Superior temporal gyrus (tissue), 1 donor: ENCODE results near the gene ABCD1.
"Not testable (repeated sequence)": the region's sequence is repeated elsewhere in the genome, so short reads cannot be mapped to it uniquely, and the experiment has no call there.

Experiments used
- DNase-seq: peaks from one replicate; pipeline ENCODE4 v3.0.0-alpha.2; 2016; ENCODE audit errors: extremely low spot score

ABCD1 gene

DNA sequence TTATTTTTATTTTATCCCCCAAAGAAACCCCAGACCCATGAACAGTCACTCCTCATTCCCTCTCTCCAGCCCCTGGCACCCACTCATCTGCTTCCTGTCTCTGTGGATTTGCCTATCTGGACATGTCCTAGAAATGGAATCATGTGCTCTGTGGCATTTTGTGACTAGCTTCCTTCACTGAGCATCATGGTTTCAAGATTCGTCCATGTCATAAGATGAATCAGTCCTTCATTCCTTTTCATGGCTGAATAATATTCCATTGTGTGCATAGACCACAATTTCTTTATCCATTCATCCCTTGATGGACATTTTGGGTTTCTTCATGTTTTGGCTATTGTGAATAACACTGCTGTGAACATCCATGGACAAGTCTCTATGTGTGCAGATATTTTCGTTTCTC is 10.2 kb downstream of the ABCD1 start:
- DNase-seq = no peak

DNA sequence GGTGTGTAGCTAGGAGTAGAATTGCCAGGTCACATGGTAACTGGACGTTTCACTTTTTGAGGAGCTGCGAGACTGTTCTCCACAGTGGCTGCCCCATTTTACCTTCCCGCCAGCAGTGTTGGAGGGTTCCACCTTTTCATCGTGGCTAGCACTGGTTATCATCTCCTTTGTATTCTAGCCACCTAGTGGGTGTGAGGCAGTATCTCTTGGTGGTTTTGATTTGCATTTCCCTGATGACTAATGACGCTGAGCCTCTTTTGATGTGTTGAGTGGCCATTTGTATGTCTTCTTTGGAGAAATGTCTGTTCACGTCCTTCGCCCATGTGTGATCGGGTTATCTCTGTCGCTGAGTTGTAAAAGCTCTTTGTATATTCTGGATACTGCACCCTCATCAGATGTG is 10.6 kb downstream of the ABCD1 start:
- no peak for DNase-seq

DNA sequence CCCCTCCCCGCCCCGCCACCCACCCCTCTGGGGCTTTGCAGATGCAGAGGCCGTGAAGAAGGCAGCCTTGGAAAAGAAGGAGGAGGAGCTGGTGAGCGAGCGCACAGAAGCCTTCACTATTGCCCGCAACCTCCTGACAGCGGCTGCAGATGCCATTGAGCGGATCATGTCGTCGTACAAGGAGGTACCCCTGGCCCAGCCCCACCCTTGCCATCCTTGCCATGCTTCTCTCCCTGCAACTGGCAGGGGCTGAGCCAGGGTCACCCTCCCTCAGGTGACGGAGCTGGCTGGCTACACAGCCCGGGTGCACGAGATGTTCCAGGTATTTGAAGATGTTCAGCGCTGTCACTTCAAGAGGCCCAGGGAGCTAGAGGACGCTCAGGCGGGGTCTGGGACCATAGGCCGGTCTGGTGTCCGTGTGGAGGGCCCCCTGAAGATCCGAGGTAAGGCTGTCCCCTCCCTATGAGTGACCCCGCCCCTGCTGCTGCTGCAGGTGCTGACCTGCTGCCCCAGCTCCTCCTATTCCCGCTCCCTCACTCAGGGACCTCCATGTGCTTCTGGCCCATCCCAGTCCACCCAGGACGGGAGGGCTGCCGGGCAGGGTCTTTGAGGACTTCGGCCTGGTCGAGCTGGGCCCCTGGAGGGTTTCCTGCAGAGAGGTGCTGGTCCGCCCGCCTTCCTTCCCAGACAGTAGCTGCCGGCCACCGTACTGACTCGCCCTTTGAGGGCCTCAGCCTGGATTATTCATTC is 11.6 kb downstream of the ABCD1 start:
- DNase-seq = no peak

DNA sequence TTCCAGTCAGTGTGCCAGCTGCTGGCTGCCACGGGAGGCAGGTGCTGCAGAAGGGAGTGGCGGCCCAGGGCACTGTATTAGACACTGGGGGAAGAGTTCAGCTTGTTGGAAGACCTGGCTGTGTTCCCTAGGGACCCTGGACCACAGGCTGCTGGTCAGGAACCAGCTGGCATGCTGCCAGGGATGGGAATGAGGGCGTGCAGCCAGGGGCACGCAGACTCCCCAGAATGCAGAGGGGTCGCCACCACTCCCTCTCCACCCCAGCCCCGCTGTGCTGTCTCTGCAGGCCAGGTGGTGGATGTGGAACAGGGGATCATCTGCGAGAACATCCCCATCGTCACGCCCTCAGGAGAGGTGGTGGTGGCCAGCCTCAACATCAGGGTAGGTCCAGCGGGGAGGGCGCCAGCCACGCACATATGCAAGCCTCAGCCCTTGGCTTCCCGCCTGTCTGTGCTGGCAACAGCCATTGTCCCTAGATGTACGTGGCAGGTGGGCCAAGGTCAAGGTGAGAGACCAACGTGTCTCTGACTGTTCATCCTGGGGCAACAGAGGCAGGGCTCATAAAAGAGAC is 12.3 kb downstream of the ABCD1 start:
- no peak for DNase-seq

DNA sequence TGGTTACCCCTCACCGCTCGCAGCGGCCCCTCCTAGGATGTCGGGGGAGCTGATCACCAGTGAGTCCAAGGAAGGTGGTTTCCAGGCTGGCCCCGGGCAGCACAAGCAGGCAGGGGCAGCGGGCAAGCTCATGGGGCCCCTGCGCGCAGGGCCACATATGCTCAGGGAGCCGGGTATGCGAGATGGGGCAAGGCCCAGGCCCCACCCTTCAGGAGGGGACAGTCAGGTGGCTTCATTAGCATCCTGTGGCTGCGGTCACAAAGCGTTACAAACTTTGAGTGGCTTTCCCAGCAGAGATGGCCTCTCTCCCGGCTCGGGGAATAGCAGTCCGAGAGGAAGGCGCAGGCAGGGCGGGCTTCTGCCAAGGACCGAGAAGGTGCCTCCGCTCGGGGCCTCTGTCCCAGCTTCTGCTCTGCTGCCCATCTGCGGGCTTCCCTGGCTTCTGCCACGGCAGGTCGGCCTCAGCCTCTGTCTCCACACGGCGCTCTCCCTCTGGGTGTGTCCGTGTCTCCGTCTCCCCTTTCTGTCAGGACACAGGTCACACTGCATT is 13.5 kb downstream of the ABCD1 start:
- DNase-seq = no peak

DNA sequence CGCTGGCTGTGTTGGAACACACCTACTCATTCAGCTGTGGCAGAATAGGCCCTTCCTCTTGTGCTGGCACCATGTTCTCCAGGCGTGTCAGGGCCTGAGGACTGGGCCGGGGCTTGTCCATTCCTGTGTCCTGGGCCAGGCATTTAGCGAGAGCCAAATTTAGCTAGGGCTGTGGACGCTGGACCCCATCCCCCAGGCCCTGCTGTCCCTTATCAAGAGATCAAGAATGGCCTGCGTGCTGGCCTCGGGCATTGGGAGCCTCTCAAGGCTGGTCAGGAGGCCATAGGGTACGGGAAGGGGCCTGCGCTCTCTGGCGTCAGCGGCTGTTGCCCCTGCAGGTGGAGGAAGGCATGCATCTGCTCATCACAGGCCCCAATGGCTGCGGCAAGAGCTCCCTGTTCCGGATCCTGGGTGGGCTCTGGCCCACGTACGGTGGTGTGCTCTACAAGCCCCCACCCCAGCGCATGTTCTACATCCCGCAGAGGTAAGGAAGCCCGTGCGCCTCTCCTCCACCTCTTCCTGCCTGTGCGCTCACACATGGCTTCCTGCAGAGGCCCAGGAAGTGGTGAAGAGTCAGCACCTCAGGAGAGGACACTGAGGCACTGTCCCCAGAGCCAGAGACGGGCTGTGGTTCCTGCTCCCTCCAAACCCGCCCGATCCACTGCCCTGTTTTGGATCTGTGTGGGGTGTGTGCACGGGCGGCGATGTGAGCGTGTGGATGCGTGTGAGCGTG is 15.3 kb downstream of the ABCD1 start:
- DNase-seq = no peak

DNA sequence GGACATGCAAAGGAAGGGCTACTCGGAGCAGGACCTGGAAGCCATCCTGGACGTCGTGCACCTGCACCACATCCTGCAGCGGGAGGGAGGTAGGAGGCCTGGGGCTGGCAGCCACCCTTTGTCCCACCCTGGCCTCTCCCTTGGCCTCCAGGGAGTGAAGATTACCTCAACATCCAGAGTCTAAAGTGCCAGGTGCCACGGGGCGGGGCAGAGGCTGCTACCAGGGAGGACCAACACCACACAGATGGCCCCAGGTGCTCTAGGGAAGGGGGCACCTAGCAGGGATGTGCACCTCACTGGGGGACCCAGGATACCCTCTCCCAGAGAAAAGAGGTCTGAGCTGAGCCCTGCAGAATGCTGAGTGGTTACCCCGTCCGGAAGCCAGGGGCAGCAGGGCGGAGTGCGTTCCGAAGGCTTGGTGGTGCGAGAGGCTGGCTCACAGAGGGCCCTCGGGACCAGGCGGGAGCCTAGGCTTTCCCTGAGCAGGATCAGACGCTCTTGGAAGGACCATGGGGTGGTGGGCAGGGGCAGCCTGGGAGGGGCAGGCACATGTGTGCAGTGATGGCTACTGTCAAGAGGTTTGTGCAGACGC is 16.1 kb downstream of the ABCD1 start:
- DNase-seq = no peak

DNA sequence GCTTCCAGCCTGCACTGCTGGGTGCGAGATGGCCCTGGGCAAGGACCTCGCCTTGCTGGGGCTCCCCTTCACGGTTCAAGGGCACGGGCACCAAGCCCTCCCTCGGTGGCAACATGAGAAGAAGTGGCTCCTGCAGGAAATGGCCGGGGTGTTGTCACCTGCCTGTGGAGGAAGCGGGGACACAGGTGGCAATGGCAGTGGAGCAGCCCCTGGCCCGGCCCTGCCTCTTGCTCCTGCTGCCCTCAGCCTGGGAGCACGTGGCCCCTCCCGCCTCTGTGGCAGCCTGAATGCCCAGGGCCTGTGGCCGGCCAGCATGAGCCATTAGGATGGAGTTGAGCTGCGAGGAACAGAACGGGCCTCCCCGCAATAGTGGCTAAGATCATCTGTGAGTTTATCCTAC is 16.8 kb downstream of the ABCD1 start:
- no peak for DNase-seq

DNA sequence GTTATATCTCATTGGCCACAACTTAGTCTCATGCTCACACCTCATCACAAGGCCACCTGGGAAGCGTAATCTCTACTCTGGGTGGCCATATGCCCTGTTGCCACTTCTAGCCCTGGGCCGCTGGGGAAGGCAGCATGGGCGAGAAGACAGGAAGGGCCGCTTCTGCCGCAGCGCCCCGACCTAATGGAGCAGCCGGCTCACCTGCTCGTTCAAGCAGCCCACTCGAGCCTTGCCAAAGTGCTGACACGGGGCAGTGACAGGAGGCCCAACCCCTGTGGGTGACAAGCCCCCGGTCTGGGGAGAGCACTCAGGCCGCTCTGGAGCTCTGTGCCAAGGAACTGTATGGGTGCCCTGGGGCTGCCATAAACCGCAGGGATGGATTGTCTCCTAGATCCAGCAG is 17.5 kb downstream of the ABCD1 start:
- not testable (repeated sequence) for DNase-seq

DNA sequence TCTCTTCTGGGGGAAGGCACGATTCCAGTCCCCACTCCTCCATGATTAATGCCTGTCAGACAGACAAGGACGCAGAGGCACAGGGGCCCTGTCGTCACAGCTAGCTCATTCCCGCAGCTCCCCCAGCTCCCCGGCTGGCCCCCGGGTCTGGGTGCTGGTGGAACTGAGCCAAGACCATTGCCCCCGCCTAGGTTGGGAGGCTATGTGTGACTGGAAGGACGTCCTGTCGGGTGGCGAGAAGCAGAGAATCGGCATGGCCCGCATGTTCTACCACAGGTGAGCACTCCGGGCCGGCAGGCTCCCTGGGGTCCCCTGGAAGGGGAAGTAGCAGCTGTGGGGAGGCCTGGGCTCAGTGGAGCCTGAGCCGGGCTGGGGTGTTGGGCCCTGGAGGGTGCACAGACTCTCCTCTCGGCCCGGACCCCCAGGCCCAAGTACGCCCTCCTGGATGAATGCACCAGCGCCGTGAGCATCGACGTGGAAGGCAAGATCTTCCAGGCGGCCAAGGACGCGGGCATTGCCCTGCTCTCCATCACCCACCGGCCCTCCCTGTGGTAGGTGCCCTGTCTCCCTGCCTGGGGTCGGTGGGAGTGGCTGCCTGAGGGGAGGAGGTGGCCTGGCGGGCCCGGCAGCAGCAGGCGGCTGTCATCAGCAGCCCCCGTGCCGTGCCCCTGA is 18.3 kb downstream of the ABCD1 start:
- not testable (repeated sequence) for DNase-seq

DNA sequence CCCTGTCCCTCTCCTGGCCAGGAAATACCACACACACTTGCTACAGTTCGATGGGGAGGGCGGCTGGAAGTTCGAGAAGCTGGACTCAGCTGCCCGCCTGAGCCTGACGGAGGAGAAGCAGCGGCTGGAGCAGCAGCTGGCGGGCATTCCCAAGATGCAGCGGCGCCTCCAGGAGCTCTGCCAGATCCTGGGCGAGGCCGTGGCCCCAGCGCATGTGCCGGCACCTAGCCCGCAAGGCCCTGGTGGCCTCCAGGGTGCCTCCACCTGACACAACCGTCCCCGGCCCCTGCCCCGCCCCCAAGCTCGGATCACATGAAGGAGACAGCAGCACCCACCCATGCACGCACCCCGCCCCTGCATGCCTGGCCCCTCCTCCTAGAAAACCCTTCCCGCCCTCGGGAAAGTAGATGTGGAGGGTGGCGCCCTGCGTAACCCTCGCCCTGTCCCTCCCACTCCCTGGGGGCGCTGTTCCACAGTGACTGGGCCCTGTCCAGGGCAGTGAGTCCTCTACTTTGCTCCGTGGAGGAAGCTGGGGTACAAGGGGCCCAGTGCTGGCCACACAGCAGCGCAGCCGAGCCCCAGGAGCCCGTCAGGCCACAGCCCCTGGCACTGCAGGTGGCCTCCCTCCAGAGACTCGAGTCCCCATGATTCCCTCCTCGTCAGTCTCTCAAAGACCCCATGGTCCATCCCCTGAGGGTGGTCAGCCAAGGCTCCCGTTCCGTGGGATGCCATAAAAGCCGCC is 19.0 kb downstream of the ABCD1 start:
- DNase-seq = not testable (repeated sequence)

DNA sequence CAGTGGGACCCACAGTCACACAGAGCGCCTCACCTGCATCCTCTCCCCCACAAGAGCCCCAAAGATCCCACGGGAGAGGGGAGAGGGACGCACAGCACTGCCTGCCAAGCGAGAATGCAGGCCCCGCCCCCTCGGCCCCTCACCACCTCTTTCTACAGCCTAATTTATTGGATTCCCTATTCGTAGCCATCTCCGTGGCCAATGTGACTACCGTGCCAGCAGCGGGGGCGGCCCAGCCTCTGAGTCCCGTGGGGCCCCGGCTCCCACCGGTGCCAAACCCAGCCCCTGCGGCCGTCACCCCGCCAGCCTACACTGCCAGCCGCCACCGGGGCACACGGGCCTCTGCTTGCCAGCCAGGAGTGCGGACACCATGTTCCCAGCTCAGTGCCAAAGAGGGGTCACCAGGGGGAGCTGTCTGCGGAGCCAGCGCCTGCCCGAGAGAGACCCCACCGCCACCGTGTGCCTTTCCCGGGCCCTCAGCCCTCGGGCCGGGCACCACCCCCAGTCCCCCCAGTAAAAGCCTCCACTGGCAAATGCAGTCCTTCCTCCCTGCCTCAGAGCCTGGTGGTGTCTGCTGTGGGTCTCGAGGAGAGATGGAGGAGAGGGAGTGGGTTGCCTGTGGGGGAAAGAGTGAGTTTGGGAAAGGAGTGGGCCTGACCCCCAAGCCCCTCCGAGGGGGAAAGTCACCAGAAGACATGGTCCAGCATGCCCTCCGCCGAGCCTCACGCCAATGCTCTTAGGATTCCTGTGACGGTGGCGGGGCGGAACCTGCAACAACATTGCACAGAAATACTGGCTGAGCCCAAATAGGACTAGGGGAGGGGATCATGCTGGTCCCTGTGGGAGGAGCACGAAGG is 19.8 kb downstream of the ABCD1 start:
- DNase-seq = no peak

DNA sequence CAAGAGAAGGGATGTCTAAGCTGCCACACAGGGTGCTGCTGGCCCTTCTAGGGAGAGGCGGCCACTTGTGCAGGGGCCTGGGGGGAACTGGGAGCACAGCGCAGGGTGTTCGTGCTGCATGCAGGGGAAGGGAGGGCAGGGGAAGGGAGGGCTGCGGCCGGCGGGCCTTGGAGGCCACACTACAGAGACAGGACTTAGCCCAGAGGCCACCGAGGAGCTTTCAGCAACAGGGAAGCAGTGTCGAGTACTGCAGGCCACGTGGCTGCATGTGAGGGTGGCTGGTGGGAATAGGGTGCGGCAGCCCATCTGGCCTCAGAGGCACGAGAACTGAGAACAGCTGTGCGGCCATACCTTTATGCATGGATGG is 20.4 kb downstream of the ABCD1 start:
- DNase-seq = not testable (repeated sequence)

DNA sequence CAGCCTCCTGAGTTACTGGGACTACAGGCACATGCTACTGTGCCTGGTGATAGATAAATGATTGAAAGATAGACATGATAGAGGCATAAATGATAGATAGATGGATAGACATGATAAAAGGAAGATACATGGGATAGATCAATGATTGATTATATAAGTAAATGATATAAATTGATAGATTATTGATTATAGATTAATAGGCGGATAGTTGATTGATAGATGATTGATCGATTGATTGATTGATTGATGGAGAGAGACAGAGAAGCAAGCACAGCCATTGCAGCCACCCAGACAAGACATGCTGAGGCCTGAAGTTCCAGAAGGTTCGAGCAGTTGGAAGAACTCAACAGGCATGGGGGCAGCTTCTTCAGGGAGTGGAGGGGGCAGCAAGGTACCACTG is 21.7 kb downstream of the ABCD1 start:
- no peak for DNase-seq

DNA sequence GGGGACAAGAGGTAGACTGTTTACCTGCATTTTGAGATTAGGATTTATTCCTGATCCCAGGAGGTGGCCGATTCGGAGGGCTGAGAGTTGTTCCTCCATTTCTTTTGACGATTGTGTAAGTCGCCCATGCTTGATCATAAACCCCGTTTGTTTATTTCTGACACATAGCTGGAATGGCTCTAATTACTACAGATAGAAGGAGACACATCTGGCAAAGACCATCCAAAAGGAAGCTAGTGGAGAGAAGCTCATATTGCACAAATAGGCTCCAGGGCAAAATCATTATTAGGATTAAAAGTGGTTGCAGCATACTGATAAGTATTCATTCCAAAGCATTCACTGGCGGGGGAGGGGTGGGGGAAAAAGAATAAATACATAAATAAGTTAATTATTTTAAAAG is 22.3 kb downstream of the ABCD1 start:
- not testable (repeated sequence) for DNase-seq

DNA sequence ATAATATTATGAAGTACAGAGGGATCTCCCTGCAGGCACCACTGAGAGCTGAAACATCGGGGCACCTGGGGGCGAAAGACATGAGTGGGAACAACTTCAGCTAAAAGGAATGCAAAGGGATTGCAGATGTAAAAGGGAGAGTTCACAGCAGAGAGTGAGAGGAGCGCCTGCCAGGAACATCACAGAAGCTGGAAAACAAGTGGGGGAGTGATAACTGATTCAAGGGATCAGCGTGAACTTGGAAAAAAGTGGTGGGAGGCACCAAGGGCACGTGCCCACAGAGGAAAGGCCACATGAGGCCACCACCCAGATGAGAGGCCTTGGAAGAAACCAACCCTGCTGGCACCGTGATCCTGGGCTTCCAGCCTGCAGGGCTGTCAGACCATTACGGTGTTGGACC is 24.4 kb downstream of the ABCD1 start:
- DNase-seq = not testable (repeated sequence)

DNA sequence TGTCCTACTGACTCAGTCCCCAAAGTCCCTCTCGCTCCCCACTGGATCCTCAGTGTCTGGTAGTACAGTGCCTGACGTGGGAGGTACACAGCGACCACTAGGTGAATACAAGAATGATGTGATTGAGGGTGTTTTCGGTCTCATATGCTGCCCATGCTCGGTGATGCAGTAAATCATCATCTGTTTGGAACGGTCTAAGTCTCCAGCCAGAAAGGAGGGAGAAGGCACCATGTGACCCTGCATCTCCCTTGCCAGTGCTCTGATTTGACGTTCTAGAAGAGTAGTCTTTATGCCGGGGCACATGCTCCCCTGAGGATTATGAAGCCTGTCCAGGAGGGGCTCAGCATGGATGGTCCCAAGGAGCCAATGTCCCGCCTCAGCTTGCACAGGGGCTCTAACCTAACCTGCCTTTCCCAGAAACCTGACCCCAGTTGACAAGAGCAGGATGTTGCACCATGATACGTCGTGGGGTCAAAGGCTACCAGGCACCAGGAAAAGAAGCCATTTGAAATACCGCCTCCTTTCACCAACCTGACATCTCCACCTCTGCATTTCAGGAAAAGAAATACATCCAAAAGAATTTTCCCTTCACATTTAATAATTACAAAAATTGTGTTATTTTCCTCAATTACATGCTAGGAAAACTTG is 25.6 kb downstream of the ABCD1 start:
- no peak for DNase-seq

DNA sequence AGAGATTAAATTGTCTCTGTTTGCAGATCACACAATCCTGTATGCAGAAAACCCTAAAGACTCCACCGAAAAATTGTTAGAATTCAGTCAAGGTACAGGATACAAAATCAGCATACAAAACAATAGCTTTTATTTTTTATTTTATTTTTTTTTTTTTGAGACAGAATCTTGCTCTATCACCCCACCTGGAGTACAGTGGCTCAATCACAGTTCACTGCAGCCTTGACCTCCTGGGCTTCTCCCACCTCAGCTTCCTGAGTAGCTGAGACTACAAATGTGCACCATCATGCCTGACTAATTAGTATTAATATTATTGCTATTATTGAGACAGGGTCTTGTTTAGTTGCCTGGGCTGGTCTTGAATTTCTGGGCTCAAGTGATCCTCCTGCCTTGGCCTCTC is 30.5 kb downstream of the ABCD1 start:
- DNase-seq = no peak

DNA sequence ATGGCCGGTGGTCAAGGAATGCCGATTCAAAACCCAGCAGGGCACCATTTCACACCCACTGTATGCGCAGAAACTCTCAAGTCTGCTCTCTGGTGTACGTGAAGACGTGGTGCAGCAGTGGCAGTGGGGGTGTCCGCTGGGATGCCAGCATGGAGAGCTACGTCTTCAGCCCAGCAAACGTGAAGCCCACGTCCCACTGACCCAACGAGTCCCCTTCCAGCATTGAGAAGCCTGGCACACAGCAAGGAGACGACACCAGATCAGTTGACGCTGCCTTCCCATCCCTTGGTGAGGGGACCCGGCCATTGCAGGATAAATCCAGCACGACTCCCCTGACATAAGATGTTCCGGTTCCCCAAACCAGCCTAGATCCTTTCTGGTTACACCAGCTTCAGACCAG is 37.2 kb downstream of the ABCD1 start:
- DNase-seq = no peak
